Effector memory CD8-positive, alpha-beta T cell (primary cell): ENCODE results near the gene STAC.
"Not testable (repeated sequence)": the region's sequence is repeated elsewhere in the genome, so short reads cannot be mapped to it uniquely, and the experiment has no call there.

ENCODE experiments used
- ATAC-seq: fragments of 150-1000 bp; cut with Tn5 transposase; replicated peaks from 2 replicates; pipeline ENCODE4 v1.10.0; 2021; ENCODE audit warnings: mild to moderate bottlenecking, moderate library complexity
- DNase-seq, 3 experiments: peaks; one replicate each; pipeline ENCODE4 v3.0.0; 2021
- H3K27ac Mint-ChIP-seq, 2 donors: one replicate each; pipeline ENCODE4 v1.8.0; 2022; ENCODE audit warnings: mild to moderate bottlenecking in 2 of 2, mixed read lengths in 2 of 2, moderate library complexity in 2 of 2
- H3K27me3 Mint-ChIP-seq, 2 donors: one replicate each; pipeline ENCODE4 v1.8.0; 2022; ENCODE audit warnings: mixed read lengths in 2 of 2
- H3K36me3 Mint-ChIP-seq: one replicate; pipeline ENCODE4 v1.8.0; 2022; ENCODE audit warnings: mild to moderate bottlenecking, moderate library complexity, mixed read lengths; ENCODE audit not compliant: insufficient read depth
- H3K4me1 Mint-ChIP-seq, 2 donors: one replicate each; pipeline ENCODE4 v1.8.0; 2022; ENCODE audit warnings: low read depth in 2 of 2, mixed read lengths in 2 of 2
- H3K4me3 Mint-ChIP-seq, 2 donors: one replicate each; pipeline ENCODE4 v1.8.0; 2022; ENCODE audit warnings: mild to moderate bottlenecking in 2 of 2, mixed read lengths in 2 of 2, moderate library complexity in 2 of 2
- H3K9me3 Mint-ChIP-seq, 2 donors: one replicate each; pipeline ENCODE4 v1.8.0; 2022; ENCODE audit warnings: mixed read lengths in 2 of 2

Gene STAC

GRCh38 chr3:36433511-36433910 is 53.2 kb downstream of the STAC start:
- DNase-seq (no peak), ATAC-seq (no peak)
- Mint-ChIP-seq H3K4me1 (no peaks in the 10 kb centered on the region), H3K36me3 (no peaks in the 10 kb centered on the region), H3K27me3 (no peaks in the 10 kb centered on the region), H3K9me3 (no peaks in the 10 kb centered on the region), H3K4me3 (no peak overlapping the region), H3K27ac (no peak overlapping the region)

- no peaks in the 10 kb centered on the region for H3K36me3 Mint-ChIP-seq
- no peaks in the 10 kb centered on the region for H3K4me1 Mint-ChIP-seq
- H3K27me3 Mint-ChIP-seq: no peaks in the 10 kb centered on the region
- H3K4me3 Mint-ChIP-seq: no peak overlapping the region
- no peak for DNase-seq
- no peaks in the 10 kb centered on the region for H3K9me3 Mint-ChIP-seq
- H3K27ac Mint-ChIP-seq: no peak overlapping the region
- ATAC-seq: no peak
Observed at GRCh38 chr3:36434687-36435426, 54.6 kb downstream of the STAC start.

- DNase-seq (no peak), ATAC-seq (no peak)
- H3K36me3 Mint-ChIP-seq: no peaks in the 10 kb centered on the region
- no peak overlapping the region for H3K4me3 Mint-ChIP-seq
- no peaks in the 10 kb centered on the region for H3K4me1 Mint-ChIP-seq
- H3K27ac Mint-ChIP-seq: no peak overlapping the region
- peaks cover 0 to 9% of the 10 kb centered on the region in 2 donors for H3K9me3 Mint-ChIP-seq
- no peaks in the 10 kb centered on the region for H3K27me3 Mint-ChIP-seq
Observed at GRCh38 chr3:36443028-36443686, 62.9 kb downstream of the STAC start.

GRCh38 chr3:36444909-36445308 is 64.6 kb downstream of the STAC start:
- DNase-seq (no peak), ATAC-seq (no peak)
- peaks cover 0 to 9% of the 10 kb centered on the region in 2 donors for H3K9me3 Mint-ChIP-seq
- no peaks in the 10 kb centered on the region for H3K4me1 Mint-ChIP-seq
- H3K27me3 Mint-ChIP-seq: no peaks in the 10 kb centered on the region
- H3K27ac Mint-ChIP-seq: no peak overlapping the region
- H3K36me3 Mint-ChIP-seq: no peaks in the 10 kb centered on the region
- H3K4me3 Mint-ChIP-seq: no peak overlapping the region

- Mint-ChIP-seq H3K9me3 (peaks cover 0 to 9% of the 10 kb centered on the region in 2 donors), H3K4me1 (no peaks in the 10 kb centered on the region), H3K27ac (no peak overlapping the region), H3K36me3 (no peaks in the 10 kb centered on the region), H3K4me3 (no peak overlapping the region), H3K27me3 (no peaks in the 10 kb centered on the region)
- ATAC-seq: no peak
- DNase-seq: no peak
Observed at GRCh38 chr3:36446276-36446675, 66.0 kb downstream of the STAC start.

GRCh38 chr3:36447061-36447460 is 66.8 kb downstream of the STAC start:
- Mint-ChIP-seq H3K4me3 (no peak overlapping the region), H3K36me3 (no peaks in the 10 kb centered on the region), H3K4me1 (no peaks in the 10 kb centered on the region), H3K27ac (no peak overlapping the region), H3K9me3 (peaks cover 0 to 5% of the 10 kb centered on the region in 2 donors), H3K27me3 (no peaks in the 10 kb centered on the region)
- DNase-seq: no peak
- no peak for ATAC-seq

GRCh38 chr3:36451816-36452215 is 71.5 kb downstream of the STAC start:
- Mint-ChIP-seq H3K36me3 (no peaks in the 10 kb centered on the region), H3K27ac (no peak overlapping the region), H3K4me1 (no peaks in the 10 kb centered on the region), H3K27me3 (peaks cover 0 to 5% of the 10 kb centered on the region in 2 donors), H3K9me3 (no peaks in the 10 kb centered on the region), H3K4me3 (no peak overlapping the region)
- DNase-seq: no peak
- ATAC-seq: no peak

- not testable (repeated sequence) for H3K27ac Mint-ChIP-seq, H3K4me3 Mint-ChIP-seq, DNase-seq, ATAC-seq, H3K4me1 Mint-ChIP-seq, H3K36me3 Mint-ChIP-seq, H3K27me3 Mint-ChIP-seq, H3K9me3 Mint-ChIP-seq
Observed at GRCh38 chr3:36453213-36453612, 72.9 kb downstream of the STAC start.

- H3K27me3 Mint-ChIP-seq, ATAC-seq, H3K4me1 Mint-ChIP-seq, H3K9me3 Mint-ChIP-seq, DNase-seq, H3K27ac Mint-ChIP-seq, H3K4me3 Mint-ChIP-seq, H3K36me3 Mint-ChIP-seq: not testable (repeated sequence)
Observed at GRCh38 chr3:36453896-36454295, 73.6 kb downstream of the STAC start.

GRCh38 chr3:36455406-36455805 is 75.1 kb downstream of the STAC start:
- H3K9me3 Mint-ChIP-seq: no peaks in the 10 kb centered on the region
- H3K27me3 Mint-ChIP-seq: peaks cover 0 to 8% of the 10 kb centered on the region in 2 donors
- no peak overlapping the region for H3K4me3 Mint-ChIP-seq
- ATAC-seq (no peak), DNase-seq (no peak)
- H3K27ac Mint-ChIP-seq: no peak overlapping the region
- H3K4me1 Mint-ChIP-seq: no peaks in the 10 kb centered on the region
- H3K36me3 Mint-ChIP-seq: no peaks in the 10 kb centered on the region

- Mint-ChIP-seq H3K27me3 (peaks cover 0 to 8% of the 10 kb centered on the region in 2 donors), H3K9me3 (no peaks in the 10 kb centered on the region), H3K27ac (no peak overlapping the region), H3K4me3 (no peak overlapping the region), H3K36me3 (no peaks in the 10 kb centered on the region), H3K4me1 (no peaks in the 10 kb centered on the region)
- ATAC-seq (no peak), DNase-seq (no peak)
Observed at GRCh38 chr3:36456784-36457183, 76.5 kb downstream of the STAC start.

- Mint-ChIP-seq H3K27ac (no peak overlapping the region), H3K36me3 (no peaks in the 10 kb centered on the region), H3K9me3 (no peaks in the 10 kb centered on the region), H3K4me1 (no peaks in the 10 kb centered on the region), H3K4me3 (no peak overlapping the region), H3K27me3 (peaks cover 0 to 8% of the 10 kb centered on the region in 2 donors)
- ATAC-seq: no peak
- no peak for DNase-seq
Observed at GRCh38 chr3:36457667-36458066, 77.4 kb downstream of the STAC start.

- H3K27ac Mint-ChIP-seq: no peak overlapping the region
- no peaks in the 10 kb centered on the region for H3K9me3 Mint-ChIP-seq
- no peaks in the 10 kb centered on the region for H3K4me1 Mint-ChIP-seq
- no peak for DNase-seq
- ATAC-seq: no peak
- no peaks in the 10 kb centered on the region for H3K36me3 Mint-ChIP-seq
- no peak overlapping the region for H3K4me3 Mint-ChIP-seq
- H3K27me3 Mint-ChIP-seq: peaks cover 0 to 8% of the 10 kb centered on the region in 2 donors
Observed at GRCh38 chr3:36459177-36459576, 78.9 kb downstream of the STAC start.

- ATAC-seq (no peak), DNase-seq (no peak)
- Mint-ChIP-seq H3K4me3 (no peak overlapping the region), H3K36me3 (no peaks in the 10 kb centered on the region), H3K4me1 (no peaks in the 10 kb centered on the region), H3K9me3 (peaks cover 0 to 6% of the 10 kb centered on the region in 2 donors), H3K27me3 (peaks cover 0 to 5% of the 10 kb centered on the region in 2 donors), H3K27ac (no peak overlapping the region)
Observed at GRCh38 chr3:36461597-36461996, 81.3 kb downstream of the STAC start.
